ENCODE data around the gene CDH23. TPM values are rescaled to one million over a fixed set of nuclear protein-coding genes. Genes with fewer than 3 reads are reported as not detected.

The CDH23 gene
- total RNA-seq, 1 experiment from 2014 or later, result 7.8 TPM

DNA sequence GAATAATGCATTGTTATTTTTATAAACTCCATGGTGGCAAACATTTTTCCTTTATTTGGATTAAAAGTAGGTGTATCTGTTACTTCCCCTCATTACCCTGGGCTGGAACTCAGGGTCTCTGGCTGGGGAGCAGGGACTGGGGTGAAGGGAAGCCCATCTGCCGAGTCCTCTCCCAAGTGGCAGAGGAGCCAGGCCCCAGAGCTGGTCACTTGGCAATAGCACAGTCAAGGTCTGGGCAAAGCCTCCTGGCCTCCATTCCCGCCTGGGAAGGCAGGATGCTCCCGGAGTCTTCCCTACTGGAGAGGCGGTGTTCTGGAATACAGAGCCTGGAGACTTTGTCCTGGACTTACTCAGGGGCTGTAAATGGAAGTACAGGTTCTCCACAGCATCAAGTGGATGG is 76.2 kb downstream of the CDH23 start:
- Histone ChIP-seq H3K9me3 (ENCODE audit: insufficient read depth, low read depth) (no peaks in the 10 kb centered on the region), H3K79me2 (ENCODE audit: low read depth) (no peaks in the 10 kb centered on the region), H3K27ac (no peak overlapping the region), H2AFZ (no peak overlapping the region), H3K27me3 (ENCODE audit: insufficient read depth, low read depth) (no peaks in the 10 kb centered on the region), H3K4me3 (no peak overlapping the region), H4K20me1 (ENCODE audit: insufficient read depth) (peaks cover 4% of the 10 kb centered on the region; the same call in 1 of the 2 replicates), H3K36me3 (ENCODE audit: low read depth) (no peaks in the 10 kb centered on the region), H3K4me2 (no peak overlapping the region), H3K4me1 (replicated peaks; ENCODE audit: insufficient read depth) (no peaks in the 10 kb centered on the region), H3K9me2 (ENCODE audit: insufficient read depth) (no peaks in the 10 kb centered on the region), H3F3A (ENCODE audit: insufficient read depth, low read depth) (no peaks in the 10 kb centered on the region)
- intact Hi-C loops (cut with micrococcal nuclease; ENCODE audit: unreplicated experiment), result no loop called here
- ChIA-PET POLR2A (ENCODE audit: unreplicated experiment) (no interaction called here), CTCF (no interaction called here)
- BruUV-seq (replicated peaks), result no TSS peak
- no peak for DNase-seq
- TF ChIP-seq, protein P1, sequence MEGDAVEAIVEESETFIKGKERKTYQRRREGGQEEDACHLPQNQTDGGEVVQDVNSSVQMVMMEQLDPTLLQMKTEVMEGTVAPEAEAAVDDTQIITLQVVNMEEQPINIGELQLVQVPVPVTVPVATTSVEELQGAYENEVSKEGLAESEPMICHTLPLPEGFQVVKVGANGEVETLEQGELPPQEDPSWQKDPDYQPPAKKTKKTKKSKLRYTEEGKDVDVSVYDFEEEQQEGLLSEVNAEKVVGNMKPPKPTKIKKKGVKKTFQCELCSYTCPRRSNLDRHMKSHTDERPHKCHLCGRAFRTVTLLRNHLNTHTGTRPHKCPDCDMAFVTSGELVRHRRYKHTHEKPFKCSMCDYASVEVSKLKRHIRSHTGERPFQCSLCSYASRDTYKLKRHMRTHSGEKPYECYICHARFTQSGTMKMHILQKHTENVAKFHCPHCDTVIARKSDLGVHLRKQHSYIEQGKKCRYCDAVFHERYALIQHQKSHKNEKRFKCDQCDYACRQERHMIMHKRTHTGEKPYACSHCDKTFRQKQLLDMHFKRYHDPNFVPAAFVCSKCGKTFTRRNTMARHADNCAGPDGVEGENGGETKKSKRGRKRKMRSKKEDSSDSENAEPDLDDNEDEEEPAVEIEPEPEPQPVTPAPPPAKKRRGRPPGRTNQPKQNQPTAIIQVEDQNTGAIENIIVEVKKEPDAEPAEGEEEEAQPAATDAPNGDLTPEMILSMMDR (conservative IDR thresholded peaks at IDR 0.05), result no peak
- no peak for TF ChIP-seq EZH2 (IDR thresholded peaks at IDR 0.05; ENCODE audit: low read depth)

DNA sequence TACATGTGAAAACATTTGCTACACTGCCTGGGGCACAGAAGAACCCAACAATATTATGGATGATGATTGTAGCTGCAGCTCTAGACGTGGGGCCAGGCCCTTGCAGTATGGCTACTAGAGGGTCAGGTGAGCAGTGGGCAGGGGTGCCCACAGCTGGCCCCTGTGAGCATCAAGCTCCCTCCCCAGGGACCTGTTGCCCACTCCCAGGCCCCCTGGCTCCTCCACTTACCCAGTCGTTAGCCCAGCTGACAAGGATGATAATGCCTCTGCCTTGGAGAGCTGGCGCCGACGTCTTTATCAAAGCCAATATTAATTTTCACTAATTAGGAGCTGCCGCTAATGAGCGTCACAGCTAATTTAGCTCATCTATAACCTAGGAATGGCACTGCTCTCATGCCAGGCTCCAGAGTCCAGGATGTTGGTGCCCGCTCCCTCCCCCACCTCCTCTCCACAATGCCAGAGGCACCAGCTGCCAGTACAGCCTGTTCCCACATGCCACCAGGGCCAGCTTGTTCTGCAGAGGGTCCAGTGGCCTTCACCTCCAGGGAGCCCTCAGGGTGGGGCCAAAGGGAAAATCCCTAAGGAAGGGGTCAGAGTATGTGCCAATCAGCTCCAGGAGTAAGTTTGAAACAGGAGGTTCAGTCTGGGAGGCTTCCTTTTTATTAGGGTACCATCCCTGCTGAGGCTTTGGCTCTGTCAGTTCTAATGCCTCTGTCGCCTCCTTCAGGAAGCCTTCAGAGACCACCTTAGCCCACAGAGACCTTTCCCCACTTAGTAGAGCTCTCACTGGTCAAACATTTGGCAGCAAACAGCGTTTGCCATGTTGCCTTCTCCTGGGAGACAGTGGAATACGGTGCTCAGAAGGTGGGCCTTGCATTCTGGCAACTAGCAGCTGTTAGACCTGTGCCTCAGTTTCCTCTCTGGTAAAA is 77.2 kb downstream of the CDH23 start:
- no peaks in the 10 kb centered on the region for H3K79me2 ChIP-seq (ENCODE audit: low read depth)
- H3F3A ChIP-seq (ENCODE audit: insufficient read depth, low read depth), result no peaks in the 10 kb centered on the region
- no peak overlapping the region for H2AFZ ChIP-seq
- POLR2A ChIA-PET (ENCODE audit: unreplicated experiment), result no interaction called here
- intact Hi-C loops (cut with micrococcal nuclease; ENCODE audit: unreplicated experiment), result no loop called here
- DNase-seq, result no peak
- H3K27me3 ChIP-seq (ENCODE audit: insufficient read depth, low read depth), result no peaks in the 10 kb centered on the region
- H3K4me3 ChIP-seq, result no peak overlapping the region
- H3K36me3 ChIP-seq (ENCODE audit: low read depth), result no peaks in the 10 kb centered on the region
- CTCF ChIA-PET, result no interaction called here
- no peak overlapping the region for H3K4me2 ChIP-seq
- peaks cover 4% of the 10 kb centered on the region; the same call in 1 of the 2 replicates for H4K20me1 ChIP-seq (ENCODE audit: insufficient read depth)
- TF ChIP-seq, protein P1 (conservative IDR thresholded peaks at IDR 0.05), result no peak
- TF ChIP-seq EZH2 (IDR thresholded peaks at IDR 0.05; ENCODE audit: low read depth), result no peak
- no peaks in the 10 kb centered on the region for H3K4me1 ChIP-seq (replicated peaks; ENCODE audit: insufficient read depth)
- no TSS peak for BruUV-seq (replicated peaks)
- H3K9me3 ChIP-seq (ENCODE audit: insufficient read depth, low read depth), result no peaks in the 10 kb centered on the region
- no peaks in the 10 kb centered on the region for H3K9me2 ChIP-seq (ENCODE audit: insufficient read depth)
- no peak overlapping the region for H3K27ac ChIP-seq

DNA sequence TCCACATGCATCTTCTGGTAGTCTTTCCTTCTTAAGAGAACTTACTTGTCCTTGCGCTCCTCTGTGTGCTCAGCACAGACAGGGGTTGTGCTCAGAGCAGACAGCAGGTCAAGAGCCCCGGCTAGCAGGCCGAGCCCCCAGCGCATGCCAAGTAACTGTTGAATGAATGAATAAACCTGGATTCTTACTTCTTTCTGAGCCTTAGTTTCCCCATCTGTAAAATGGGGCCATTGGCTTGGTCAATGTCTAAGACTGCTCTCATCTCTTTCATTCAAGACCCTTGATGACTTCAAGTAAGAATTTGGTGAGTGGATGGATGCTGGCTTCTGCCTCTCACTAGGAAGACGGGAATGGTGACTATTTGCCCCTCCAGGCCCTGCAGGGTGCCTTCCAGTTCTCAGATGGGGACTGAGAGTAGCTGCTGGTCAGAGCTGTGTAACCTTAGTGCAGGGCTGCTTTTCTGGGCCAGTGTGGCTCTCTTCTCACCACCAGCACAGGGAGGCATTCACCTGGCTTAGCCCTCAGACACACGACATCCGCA is 78.1 kb downstream of the CDH23 start:
- no peaks in the 10 kb centered on the region for H3K36me3 ChIP-seq (ENCODE audit: low read depth)
- H3K79me2 ChIP-seq (ENCODE audit: low read depth), result no peaks in the 10 kb centered on the region
- H3K4me3 ChIP-seq, result no peak overlapping the region
- H3K9me3 ChIP-seq (ENCODE audit: insufficient read depth, low read depth), result no peaks in the 10 kb centered on the region
- ChIA-PET POLR2A (ENCODE audit: unreplicated experiment) (no interaction called here), CTCF (no interaction called here)
- no peak overlapping the region for H3K27ac ChIP-seq
- no peaks in the 10 kb centered on the region for H3F3A ChIP-seq (ENCODE audit: insufficient read depth, low read depth)
- H3K9me2 ChIP-seq (ENCODE audit: insufficient read depth), result no peaks in the 10 kb centered on the region
- peaks cover 4% of the 10 kb centered on the region; the same call in 1 of the 2 replicates for H4K20me1 ChIP-seq (ENCODE audit: insufficient read depth)
- DNase-seq, result no peak
- no peaks in the 10 kb centered on the region for H3K4me1 ChIP-seq (replicated peaks; ENCODE audit: insufficient read depth)
- no peak for TF ChIP-seq EZH2 (IDR thresholded peaks at IDR 0.05; ENCODE audit: low read depth)
- TF ChIP-seq, protein P1 (conservative IDR thresholded peaks at IDR 0.05), result no peak
- BruUV-seq (replicated peaks), result no TSS peak
- H2AFZ ChIP-seq, result no peak overlapping the region
- intact Hi-C loops (cut with micrococcal nuclease; ENCODE audit: unreplicated experiment), result no loop called here
- no peak overlapping the region for H3K4me2 ChIP-seq
- no peaks in the 10 kb centered on the region for H3K27me3 ChIP-seq (ENCODE audit: insufficient read depth, low read depth)
